ENCODE measurements around the gene CHMP5.
"Not testable (repeated sequence)": the region's sequence is repeated elsewhere in the genome, so short reads cannot be mapped to it uniquely, and the experiment has no call there.

The CHMP5 gene

DNA sequence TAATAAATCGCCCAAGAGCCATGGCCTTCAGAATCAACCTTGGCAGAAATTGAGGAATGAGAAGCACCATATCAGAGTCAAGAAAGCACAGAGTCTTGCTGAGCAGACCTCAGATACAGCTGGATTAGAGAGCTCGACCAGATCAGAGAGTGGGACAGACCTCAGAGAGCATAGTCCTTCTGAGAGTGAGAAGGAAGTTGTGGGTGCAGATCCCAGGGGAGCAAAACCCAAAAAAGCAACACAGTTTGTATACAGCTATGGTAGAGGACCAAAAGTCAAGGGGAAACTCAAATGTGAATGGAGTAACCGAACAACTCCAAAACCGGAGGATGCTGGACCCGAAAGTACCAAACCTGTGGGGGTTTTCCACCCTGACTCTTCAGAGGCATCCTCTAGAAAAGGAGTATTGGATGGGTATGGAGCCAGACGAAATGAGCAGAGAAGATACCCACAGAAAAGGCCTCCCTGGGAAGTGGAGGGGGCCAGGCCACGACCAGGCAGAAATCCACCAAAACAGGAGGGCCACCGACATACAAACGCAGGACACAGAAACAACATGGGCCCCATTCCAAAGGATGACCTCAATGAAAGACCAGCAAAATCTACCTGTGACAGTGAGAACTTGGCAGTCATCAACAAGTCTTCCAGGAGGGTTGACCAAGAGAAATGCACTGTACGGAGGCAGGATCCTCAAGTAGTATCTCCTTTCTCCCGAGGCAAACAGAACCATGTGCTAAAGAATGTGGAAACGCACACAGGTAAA lies 30.0 kb downstream of the CHMP5 start:
- H3K4me1 Mint-ChIP-seq: peaks cover 89% of the 10 kb centered on the region
- H3K4me3 Mint-ChIP-seq: no peak overlapping the region
- H3K9me3 Mint-ChIP-seq: no peaks in the 10 kb centered on the region
- H3K36me3 Mint-ChIP-seq: peaks cover 73% of the 10 kb centered on the region
- CTCF ChIA-PET: no interaction called here
- no peak overlapping the region for H3K27ac Mint-ChIP-seq
- H3K27me3 Mint-ChIP-seq: peaks cover 5% of the 10 kb centered on the region
- DNase-seq: no peak

DNA sequence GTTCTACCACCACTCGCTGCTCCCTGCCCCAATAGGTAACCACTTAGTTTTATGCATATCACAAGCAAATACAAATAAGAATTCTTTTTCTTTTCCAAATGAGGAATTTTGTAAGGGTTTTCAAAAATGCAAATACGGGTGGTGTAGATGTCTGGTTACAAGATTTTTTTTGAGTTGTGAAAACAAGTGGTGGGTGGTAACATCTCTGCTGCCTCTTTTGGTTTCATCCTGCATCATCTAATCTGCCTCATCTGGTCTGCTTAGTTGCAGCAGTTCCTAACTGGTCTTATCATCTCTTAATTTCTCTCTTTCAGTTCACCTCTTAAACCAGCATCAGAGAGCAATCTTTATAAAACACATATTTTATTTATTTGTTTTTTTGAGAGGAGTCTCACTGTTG lies 30.7 kb downstream of the CHMP5 start:
- Mint-ChIP-seq H3K9me3 (no peaks in the 10 kb centered on the region), H3K27ac (no peak overlapping the region), H3K4me3 (no peak overlapping the region), H3K36me3 (peaks cover 72% of the 10 kb centered on the region), H3K4me1 (peaks cover 86% of the 10 kb centered on the region), H3K27me3 (peaks cover under 1% of the 10 kb centered on the region)
- DNase-seq: no peak
- CTCF ChIA-PET: no interaction called here

- no peaks in the 10 kb centered on the region for H3K27me3 Mint-ChIP-seq
- peak; percentile 33 for DNase-seq
- peaks cover 65% of the 10 kb centered on the region for H3K36me3 Mint-ChIP-seq
- no peak overlapping the region for H3K4me3 Mint-ChIP-seq
- H3K27ac Mint-ChIP-seq: peak overlapping the region; percentile 73
- CTCF ChIA-PET: interaction anchor here (1.2 to 2.7 kb wide), 5 partner anchors 10 to 175 kb away, joined by 3 to 13 read pairs (median 4); partner anchors contain the start of gene AQP3
- peaks cover 71% of the 10 kb centered on the region for H3K4me1 Mint-ChIP-seq
- H3K9me3 Mint-ChIP-seq: no peaks in the 10 kb centered on the region
These were observed 32.6 kb downstream of the CHMP5 start for GRCh38 chr9:33297432-33297831.

- H3K36me3 Mint-ChIP-seq: peaks cover 51% of the 10 kb centered on the region
- CTCF ChIA-PET: interaction anchor here (0.7 to 1.2 kb wide), 2 partner anchors 42 to 152 kb away, joined by 3 to 4 read pairs; no protein-coding TSS in a partner anchor
- no peak for DNase-seq
- no peaks in the 10 kb centered on the region for H3K27me3 Mint-ChIP-seq
- H3K27ac Mint-ChIP-seq: no peak overlapping the region
- H3K9me3 Mint-ChIP-seq: no peaks in the 10 kb centered on the region
- H3K4me1 Mint-ChIP-seq: peaks cover 43% of the 10 kb centered on the region
- H3K4me3 Mint-ChIP-seq: no peak overlapping the region
These were observed 35.7 kb downstream of the CHMP5 start for GRCh38 chr9:33300546-33300945.

- Mint-ChIP-seq H3K4me3 (no peak overlapping the region), H3K9me3 (no peaks in the 10 kb centered on the region), H3K27me3 (no peaks in the 10 kb centered on the region), H3K4me1 (peaks cover 7% of the 10 kb centered on the region), H3K27ac (no peak overlapping the region), H3K36me3 (peaks cover 30% of the 10 kb centered on the region)
- CTCF ChIA-PET: interaction anchor here (0.6 to 1.5 kb wide), 5 partner anchors 18 to 208 kb away, joined by 3 to 4 read pairs (median 3); no protein-coding TSS in a partner anchor
- no peak for DNase-seq
These were observed 39.5 kb downstream of the CHMP5 start for GRCh38 chr9:33304362-33304761.

DNA sequence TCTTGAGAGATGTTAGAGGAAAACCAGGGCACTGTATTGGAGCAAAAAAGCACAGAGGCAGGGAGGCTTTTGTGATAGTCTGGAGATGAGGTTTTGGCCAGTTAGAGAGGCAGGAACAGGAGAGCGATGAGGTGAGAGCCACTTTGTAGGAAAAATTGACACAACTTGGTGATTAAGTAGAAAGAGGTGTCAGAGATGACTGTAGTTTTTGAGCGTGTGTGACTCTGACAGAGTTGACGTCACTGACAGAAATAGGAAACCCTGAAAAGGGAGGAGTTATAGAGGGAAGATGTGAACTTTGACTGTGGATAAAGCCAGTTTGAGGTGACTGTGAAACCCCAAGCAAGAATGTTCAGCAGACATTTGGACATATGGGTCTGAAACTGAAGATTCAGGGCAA lies 41.2 kb downstream of the CHMP5 start:
- Mint-ChIP-seq H3K27ac (no peak overlapping the region), H3K4me1 (peaks cover 1% of the 10 kb centered on the region), H3K9me3 (no peaks in the 10 kb centered on the region), H3K36me3 (peaks cover 23% of the 10 kb centered on the region), H3K27me3 (no peaks in the 10 kb centered on the region), H3K4me3 (no peak overlapping the region)
- DNase-seq: no peak
- CTCF ChIA-PET: no interaction called here

- no peaks in the 10 kb centered on the region for H3K27me3 Mint-ChIP-seq
- peaks cover 28% of the 10 kb centered on the region for H3K36me3 Mint-ChIP-seq
- no peak overlapping the region for H3K27ac Mint-ChIP-seq
- CTCF ChIA-PET: interaction anchor here (0.5 to 1.3 kb wide), 2 partner anchors 8 to 160 kb away, joined by 3 read pairs; no protein-coding TSS in a partner anchor
- no peaks in the 10 kb centered on the region for H3K4me1 Mint-ChIP-seq
- no peak overlapping the region for H3K4me3 Mint-ChIP-seq
- DNase-seq: no peak
- no peaks in the 10 kb centered on the region for H3K9me3 Mint-ChIP-seq
These were observed 42.2 kb downstream of the CHMP5 start for GRCh38 chr9:33307067-33307466.

- Mint-ChIP-seq H3K4me3 (no peak overlapping the region), H3K27me3 (no peaks in the 10 kb centered on the region), H3K36me3 (peaks cover 37% of the 10 kb centered on the region), H3K27ac (no peak overlapping the region), H3K9me3 (no peaks in the 10 kb centered on the region), H3K4me1 (no peaks in the 10 kb centered on the region)
- no peak for DNase-seq
- CTCF ChIA-PET: interaction anchor here (0.6 to 0.8 kb wide), 2 partner anchors 64 to 156 kb away, joined by 3 read pairs; no protein-coding TSS in a partner anchor
These were observed 45.1 kb downstream of the CHMP5 start for GRCh38 chr9:33309903-33310302.

DNA sequence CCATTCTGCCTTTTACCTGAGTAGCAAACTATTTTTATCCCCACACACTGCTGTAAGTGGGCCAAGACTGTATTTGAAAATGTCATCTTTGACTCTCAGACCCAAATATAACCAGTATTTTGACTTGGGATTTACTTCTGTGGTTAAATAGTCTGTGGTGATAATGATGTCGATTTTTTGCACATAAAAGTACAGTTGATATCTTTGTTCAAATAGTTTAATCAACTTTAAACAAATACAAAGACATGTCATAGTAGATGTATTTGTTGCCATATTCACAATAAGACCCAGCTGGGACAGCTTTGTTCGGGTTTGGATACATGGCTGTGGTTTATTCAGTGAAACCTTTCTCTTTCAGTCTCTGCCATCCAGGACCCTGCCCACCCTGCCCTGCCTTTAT lies 45.9 kb downstream of the CHMP5 start:
- CTCF ChIA-PET: interaction anchor here (1.1 kb wide), 1 partner anchor 29 kb away, joined by 3 read pairs; no protein-coding TSS in a partner anchor
- no peaks in the 10 kb centered on the region for H3K27me3 Mint-ChIP-seq
- H3K9me3 Mint-ChIP-seq: no peaks in the 10 kb centered on the region
- no peaks in the 10 kb centered on the region for H3K4me1 Mint-ChIP-seq
- no peak for DNase-seq
- peaks cover 41% of the 10 kb centered on the region for H3K36me3 Mint-ChIP-seq
- H3K27ac Mint-ChIP-seq: no peak overlapping the region
- no peak overlapping the region for H3K4me3 Mint-ChIP-seq

DNA sequence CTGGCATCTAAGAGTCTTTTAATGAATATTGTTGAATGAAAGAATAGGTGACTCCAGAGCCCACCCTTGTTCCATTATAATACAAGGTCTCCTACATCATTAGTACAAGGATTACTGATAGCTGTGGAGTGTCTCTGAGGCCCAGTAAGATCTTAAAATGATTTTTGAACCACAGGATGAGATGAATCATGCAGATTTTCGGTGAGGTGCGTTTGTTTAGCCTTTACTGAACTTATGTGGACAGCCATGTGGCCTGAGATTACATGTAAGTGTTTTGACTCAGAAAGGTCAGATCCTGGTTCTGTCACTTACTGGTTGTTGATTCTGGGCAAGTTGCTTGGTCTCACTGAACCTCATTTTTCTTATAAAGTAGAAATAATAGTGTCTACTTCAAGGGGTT lies 47.1 kb downstream of the CHMP5 start:
- CTCF ChIA-PET: no interaction called here
- H3K4me1 Mint-ChIP-seq: no peaks in the 10 kb centered on the region
- H3K9me3 Mint-ChIP-seq: no peaks in the 10 kb centered on the region
- H3K4me3 Mint-ChIP-seq: no peak overlapping the region
- H3K36me3 Mint-ChIP-seq: peaks cover 52% of the 10 kb centered on the region
- H3K27me3 Mint-ChIP-seq: no peaks in the 10 kb centered on the region
- no peak for DNase-seq
- no peak overlapping the region for H3K27ac Mint-ChIP-seq

- H3K27ac Mint-ChIP-seq: no peak overlapping the region
- no peaks in the 10 kb centered on the region for H3K4me1 Mint-ChIP-seq
- no peaks in the 10 kb centered on the region for H3K27me3 Mint-ChIP-seq
- DNase-seq: no peak
- peaks cover 60% of the 10 kb centered on the region for H3K36me3 Mint-ChIP-seq
- no peak overlapping the region for H3K4me3 Mint-ChIP-seq
- no peaks in the 10 kb centered on the region for H3K9me3 Mint-ChIP-seq
- CTCF ChIA-PET: interaction anchor here (0.7 kb wide), 1 partner anchor 8 kb away, joined by 3 read pairs; no protein-coding TSS in a partner anchor
These were observed 50.5 kb downstream of the CHMP5 start for GRCh38 chr9:33315371-33315770.

GRCh38 chr9:33317136-33317535 lies 52.3 kb downstream of the CHMP5 start:
- DNase-seq, H3K27me3 Mint-ChIP-seq, H3K4me3 Mint-ChIP-seq, H3K9me3 Mint-ChIP-seq, H3K27ac Mint-ChIP-seq, H3K4me1 Mint-ChIP-seq: not testable (repeated sequence)
- CTCF ChIA-PET: interaction anchor here (0.8 to 2.0 kb wide), 2 partner anchors 14 to 150 kb away, joined by 3 to 6 read pairs; no protein-coding TSS in a partner anchor
- H3K36me3 Mint-ChIP-seq: peaks cover 62% of the 10 kb centered on the region

DNA sequence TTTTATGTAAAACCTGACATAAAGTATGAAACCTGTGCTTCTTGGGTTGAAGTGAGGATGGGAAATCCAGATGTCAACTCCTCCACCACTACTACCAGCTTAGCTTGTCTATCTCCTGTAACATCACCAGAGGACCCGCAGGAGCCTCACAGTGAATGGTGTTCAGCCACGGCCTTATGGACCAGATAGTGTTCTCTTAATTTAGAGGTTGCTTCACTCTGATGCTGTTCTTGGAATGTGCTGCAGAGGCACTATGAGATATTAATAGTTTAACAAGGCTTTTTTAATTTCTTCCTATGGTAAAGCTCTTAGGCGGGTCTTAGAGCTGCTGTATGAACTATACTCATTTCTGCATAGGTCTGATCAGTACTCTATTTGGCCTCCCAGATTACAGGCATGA lies 53.4 kb downstream of the CHMP5 start:
- no peak for DNase-seq
- Mint-ChIP-seq H3K4me1 (no peaks in the 10 kb centered on the region), H3K36me3 (peaks cover 62% of the 10 kb centered on the region), H3K27ac (no peak overlapping the region), H3K4me3 (no peak overlapping the region), H3K9me3 (no peaks in the 10 kb centered on the region), H3K27me3 (no peaks in the 10 kb centered on the region)
- CTCF ChIA-PET: interaction anchor here (2.0 kb wide), 1 partner anchor 148 kb away, joined by 6 read pairs; no protein-coding TSS in a partner anchor

GRCh38 chr9:33318781-33319180 lies 53.9 kb downstream of the CHMP5 start:
- no peak overlapping the region for H3K4me3 Mint-ChIP-seq
- no peaks in the 10 kb centered on the region for H3K4me1 Mint-ChIP-seq
- H3K27ac Mint-ChIP-seq: no peak overlapping the region
- DNase-seq: no peak
- H3K9me3 Mint-ChIP-seq: no peaks in the 10 kb centered on the region
- no peaks in the 10 kb centered on the region for H3K27me3 Mint-ChIP-seq
- CTCF ChIA-PET: no interaction called here
- H3K36me3 Mint-ChIP-seq: peaks cover 57% of the 10 kb centered on the region

DNA sequence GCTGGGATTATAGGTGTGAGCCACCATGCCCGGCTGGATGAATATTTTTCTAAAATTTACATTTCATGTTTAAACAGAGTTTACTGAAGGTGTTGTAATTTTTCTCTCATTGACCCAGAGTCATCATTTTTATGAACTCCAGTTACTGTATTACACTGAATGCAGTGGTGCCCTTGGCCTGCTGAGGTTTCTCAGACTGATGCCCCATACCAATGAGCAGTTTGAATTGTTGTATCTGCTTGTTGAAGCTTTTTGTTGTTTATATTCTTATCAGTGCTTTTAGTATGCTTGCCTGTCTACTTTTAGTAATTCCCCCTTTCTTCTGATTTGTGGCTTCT lies 55.4 kb downstream of the CHMP5 start:
- no peaks in the 10 kb centered on the region for H3K9me3 Mint-ChIP-seq
- no peaks in the 10 kb centered on the region for H3K27me3 Mint-ChIP-seq
- H3K36me3 Mint-ChIP-seq: peaks cover 63% of the 10 kb centered on the region
- H3K27ac Mint-ChIP-seq: no peak overlapping the region
- DNase-seq: no peak
- no peak overlapping the region for H3K4me3 Mint-ChIP-seq
- H3K4me1 Mint-ChIP-seq: no peaks in the 10 kb centered on the region
- CTCF ChIA-PET: interaction anchor here (1.9 kb wide), 1 partner anchor 10 kb away, joined by 6 read pairs; no protein-coding TSS in a partner anchor
